H9 (cell line): ENCODE results near the gene TMEM151A. TPM values are rescaled to one million over a fixed set of nuclear protein-coding genes. Genes with fewer than 3 reads are reported as not detected.

ENCODE experiments used
- DNase-seq: peaks from one replicate; pipeline ENCODE4 v3.0.0-alpha.2; 2017
- H2AFZ ChIP-seq: one replicate; pipeline ENCODE4 v1.6.1; 2013; ENCODE audit warnings: mild to moderate bottlenecking, low read length, control low read depth, moderate library complexity
- H2AK5ac ChIP-seq: 2 replicates; pipeline ENCODE4 v1.6.1; 2013; ENCODE audit warnings: low read length, control low read depth, mixed read lengths; ENCODE audit not compliant: insufficient read length
- H2BK120ac ChIP-seq: one replicate; pipeline ENCODE4 v1.6.1; 2013; ENCODE audit warnings: low read depth, mild to moderate bottlenecking, low read length, control low read depth, inconsistent platforms; ENCODE audit not compliant: poor library complexity, severe bottlenecking
- H2BK12ac ChIP-seq: 2 replicates; pipeline ENCODE4 v1.6.1; 2013; ENCODE audit warnings: low read length, control low read depth, mixed read lengths, low read depth; ENCODE audit not compliant: insufficient read length
- H2BK15ac ChIP-seq: 2 replicates; pipeline ENCODE4 v1.6.1; 2013; ENCODE audit warnings: low read depth, low read length, control low read depth
- H2BK20ac ChIP-seq: one replicate; pipeline ENCODE4 v1.6.1; 2013; ENCODE audit warnings: low read depth, mild to moderate bottlenecking, low read length, control low read depth, inconsistent platforms; ENCODE audit not compliant: poor library complexity, severe bottlenecking
- H2BK5ac ChIP-seq: 2 replicates; pipeline ENCODE4 v1.6.1; 2013; ENCODE audit warnings: low read length, control low read depth, mixed read lengths; ENCODE audit not compliant: insufficient read length
- H3K14ac ChIP-seq: 2 replicates; pipeline ENCODE4 v1.6.1; 2013; ENCODE audit warnings: low read length, control low read depth; ENCODE audit not compliant: insufficient read depth
- H3K18ac ChIP-seq: 2 replicates; pipeline ENCODE4 v1.6.1; 2013; ENCODE audit warnings: low read depth, mild to moderate bottlenecking, mixed read lengths, low read length, control low read depth; ENCODE audit not compliant: insufficient read length
- H3K23ac ChIP-seq: 2 replicates; pipeline ENCODE4 v1.6.1; 2013; ENCODE audit warnings: low read length, control low read depth, mixed read lengths, low read depth; ENCODE audit not compliant: insufficient read length
- H3K23me2 ChIP-seq: 2 replicates; pipeline ENCODE4 v1.6.1; 2013; ENCODE audit warnings: low read depth, mild to moderate bottlenecking, mixed read lengths, low read length, control low read depth; ENCODE audit not compliant: insufficient read length, poor library complexity, severe bottlenecking
- H3K27ac ChIP-seq: 2 replicates; pipeline ENCODE4 v1.5.1; 2013; ENCODE audit warnings: low read length, control low read depth, mixed read lengths, low read depth; ENCODE audit not compliant: insufficient read length
- H3K27me3 ChIP-seq: 2 replicates; pipeline ENCODE4 v1.6.1; 2013; ENCODE audit warnings: low read length, control low read depth, inconsistent platforms; ENCODE audit not compliant: insufficient read depth
- H3K4ac ChIP-seq: 2 replicates; pipeline ENCODE4 v1.6.1; 2013; ENCODE audit warnings: low read depth, mild to moderate bottlenecking, control low read depth, inconsistent platforms, low read length, moderate library complexity
- H3K4me1 ChIP-seq: 2 replicates; pipeline ENCODE4 v1.6.1; 2013; ENCODE audit warnings: low read length, control low read depth, inconsistent platforms; ENCODE audit not compliant: insufficient read depth
- H3K4me2 ChIP-seq: 2 replicates; pipeline ENCODE4 v1.6.1; 2013; ENCODE audit warnings: low read length, control low read depth, mixed read lengths; ENCODE audit not compliant: insufficient read length, insufficient read depth
- H3K56ac ChIP-seq: 2 replicates; pipeline ENCODE4 v1.6.1; 2013; ENCODE audit warnings: low read depth, mild to moderate bottlenecking, mixed read lengths, low read length, control low read depth; ENCODE audit not compliant: insufficient read length
- H3K79me1 ChIP-seq: 2 replicates; pipeline ENCODE4 v1.6.1; 2013; ENCODE audit warnings: low read depth, mild to moderate bottlenecking, moderate library complexity, low read length, control low read depth, inconsistent platforms; ENCODE audit not compliant: insufficient read depth, poor library complexity, severe bottlenecking
- H3K79me2 ChIP-seq: 2 replicates; pipeline ENCODE4 v1.6.1; 2013; ENCODE audit warnings: low read length, control low read depth, inconsistent platforms; ENCODE audit not compliant: insufficient read depth
- H3K9ac ChIP-seq: 2 replicates; pipeline ENCODE4 v1.6.1; 2013; ENCODE audit warnings: low read length, control low read depth, mixed read lengths; ENCODE audit not compliant: insufficient read length; ENCODE audit errors: extremely low read depth
- H3K9me3 ChIP-seq: one replicate; pipeline ENCODE4 v1.6.1; 2013; ENCODE audit warnings: low read depth, low read length, inconsistent platforms; ENCODE audit not compliant: control insufficient read depth
- H3T11ph ChIP-seq: one replicate; pipeline ENCODE4 v1.6.1; 2013; ENCODE audit warnings: mild to moderate bottlenecking, low read length, control low read depth, inconsistent platforms
- H4K20me1 ChIP-seq: one replicate; pipeline ENCODE4 v1.6.1; 2013; ENCODE audit not compliant: control insufficient read depth, insufficient read length, insufficient read depth
- H4K5ac ChIP-seq: 2 replicates; pipeline ENCODE4 v1.6.1; 2013; ENCODE audit warnings: low read depth, mild to moderate bottlenecking, mixed read lengths, low read length, control low read depth; ENCODE audit not compliant: insufficient read length
- H4K8ac ChIP-seq: replicated peaks from 2 replicates; pipeline ENCODE4 v1.6.1; 2013; ENCODE audit warnings: low read length, control low read depth, mixed read lengths, low read depth; ENCODE audit not compliant: insufficient read length
- H4K91ac ChIP-seq: 2 replicates; pipeline ENCODE4 v1.6.1; 2013; ENCODE audit warnings: low read depth, mild to moderate bottlenecking, moderate library complexity, mixed read lengths, low read length, control low read depth; ENCODE audit not compliant: insufficient read length
- H3K27ac Mint-ChIP-seq, 3 experiments: 2 replicates in 2 of 3; 3 replicates in 1 of 3; pipeline ENCODE4 v1.8.0; 2020 to 2021; ENCODE audit warnings: mixed read lengths in 3 of 3, mild to moderate bottlenecking in 1 of 3, moderate library complexity in 1 of 3
- H3K27me3 Mint-ChIP-seq: 2 replicates; pipeline ENCODE4 v1.8.0; 2021; ENCODE audit warnings: low read depth, mild to moderate bottlenecking, moderate library complexity, mixed read lengths
- H3K36me3 Mint-ChIP-seq, 3 experiments: 2 replicates in 2 of 3; 3 replicates in 1 of 3; pipeline ENCODE4 v1.8.0; 2020 to 2021; ENCODE audit warnings: low read depth in 3 of 3, mixed read lengths in 3 of 3; ENCODE audit not compliant: insufficient read depth in 1 of 3
- H3K4me1 Mint-ChIP-seq, 2 experiments: 2 replicates each; pipeline ENCODE4 v1.8.0; 2020; ENCODE audit warnings: mixed read lengths in 2 of 2
- H3K4me3 Mint-ChIP-seq, 2 experiments: 2 replicates in 1 of 2; 3 replicates in 1 of 2; pipeline ENCODE4 v1.8.0; 2020 to 2021; ENCODE audit warnings: mild to moderate bottlenecking in 2 of 2, mixed read lengths in 2 of 2, moderate library complexity in 1 of 2
- H3K9me3 Mint-ChIP-seq, 2 experiments: 2 replicates in 1 of 2; 3 replicates in 1 of 2; pipeline ENCODE4 v1.8.0; 2020; ENCODE audit warnings: mild to moderate bottlenecking in 2 of 2, mixed read lengths in 2 of 2, moderate library complexity in 1 of 2
- WGBS: extraction: QIAGEN DNeasy Blood & Tissue Kit; methylation state at CpG from one replicate; pipeline ENCODE4 v1.1.7; 2013; ENCODE audit warnings: missing lambda C conversion rate, low lambda C conversion rate, mixed read lengths; ENCODE audit not compliant: insufficient read length; ENCODE audit errors: extremely low coverage; 5-methylcytosine and 5-hydroxymethylcytosine counted together
- total RNA-seq: library from RNA; stranded (reverse); gene quantifications from 2 replicates; pipeline ENCODE4 v1.2.1, GENCODE V29; 2021
- TF ChIP-seq, protein P1 (sequence below): fragments of 200-600 bp; sonication (generic); conservative IDR thresholded peaks from 3 replicates; pipeline ENCODE4 v1.8.0; 2021; ENCODE audit warnings: antibody characterized with exemption, mild to moderate bottlenecking

The TMEM151A gene
- total RNA-seq, 1 experiment from 2014 or later, result 1.2 TPM

DNA sequence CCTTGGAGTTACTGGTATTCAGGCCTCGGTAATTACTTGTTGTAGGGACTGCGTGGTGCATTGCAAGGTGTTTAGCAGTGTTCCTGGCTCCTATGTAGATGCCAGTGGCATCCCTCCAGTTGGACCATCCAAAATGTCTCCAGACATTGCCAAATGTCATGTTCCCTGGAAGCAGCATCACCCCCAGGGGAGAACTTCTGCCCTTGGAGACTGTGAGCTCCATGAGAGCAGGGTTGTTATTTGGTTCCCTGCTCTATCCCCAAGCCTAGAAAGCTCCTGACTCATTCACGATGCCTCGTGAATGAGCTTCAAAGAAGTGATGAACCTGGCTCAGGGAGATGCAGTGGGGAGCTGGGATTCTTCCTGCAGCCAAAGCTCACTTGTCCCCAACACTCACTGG is 29.9 kb downstream of the TMEM151A start:
- H3K79me2 ChIP-seq, result no peaks in the 10 kb centered on the region
- no peak overlapping the region for H2BK12ac ChIP-seq
- Mint-ChIP-seq H3K27ac (no peak overlapping the region), H3K4me3 (no peak overlapping the region), H3K4me1 (peaks cover 21 to 32% of the 10 kb centered on the region in 2 experiments), H3K9me3 (peaks cover 14 to 20% of the 10 kb centered on the region in 2 experiments), H3K36me3 (peaks cover 8 to 18% (median 16%) of the 10 kb centered on the region in 3 experiments), H3K27me3 (peaks cover 14% of the 10 kb centered on the region)
- H3K18ac ChIP-seq, result no peak overlapping the region
- H4K20me1 ChIP-seq, result no peaks in the 10 kb centered on the region
- H3K14ac ChIP-seq, result no peak overlapping the region
- no peaks in the 10 kb centered on the region for H3K79me1 ChIP-seq
- no peak overlapping the region for H3K9ac ChIP-seq
- H3K9me3 ChIP-seq, result no peaks in the 10 kb centered on the region
- no peak overlapping the region for H4K5ac ChIP-seq
- H4K91ac ChIP-seq, result no peak overlapping the region
- WGBS, result no CpG with 5 or more reads among the region's 4 CpGs
- no peaks in the 10 kb centered on the region for H3K27me3 ChIP-seq
- no peak overlapping the region for H3K23ac ChIP-seq
- no peak overlapping the region for H2BK15ac ChIP-seq
- H3K4me2 ChIP-seq, result no peak overlapping the region
- peaks cover 2% of the 10 kb centered on the region; the same call in 1 of the 2 replicates for H3K4me1 ChIP-seq
- H3K4ac ChIP-seq, result no peak overlapping the region
- H2BK20ac ChIP-seq, result no peak overlapping the region
- no peak overlapping the region for H2BK5ac ChIP-seq
- H2AFZ ChIP-seq, result no peak overlapping the region
- H2BK120ac ChIP-seq, result no peak overlapping the region
- H3K23me2 ChIP-seq, result no peaks in the 10 kb centered on the region
- H3T11ph ChIP-seq, result no peak overlapping the region
- H2AK5ac ChIP-seq, result no peak overlapping the region
- H4K8ac ChIP-seq, result no peak overlapping the region
- no peak overlapping the region for H3K27ac ChIP-seq
- DNase-seq, result no peak
- TF ChIP-seq, protein P1, sequence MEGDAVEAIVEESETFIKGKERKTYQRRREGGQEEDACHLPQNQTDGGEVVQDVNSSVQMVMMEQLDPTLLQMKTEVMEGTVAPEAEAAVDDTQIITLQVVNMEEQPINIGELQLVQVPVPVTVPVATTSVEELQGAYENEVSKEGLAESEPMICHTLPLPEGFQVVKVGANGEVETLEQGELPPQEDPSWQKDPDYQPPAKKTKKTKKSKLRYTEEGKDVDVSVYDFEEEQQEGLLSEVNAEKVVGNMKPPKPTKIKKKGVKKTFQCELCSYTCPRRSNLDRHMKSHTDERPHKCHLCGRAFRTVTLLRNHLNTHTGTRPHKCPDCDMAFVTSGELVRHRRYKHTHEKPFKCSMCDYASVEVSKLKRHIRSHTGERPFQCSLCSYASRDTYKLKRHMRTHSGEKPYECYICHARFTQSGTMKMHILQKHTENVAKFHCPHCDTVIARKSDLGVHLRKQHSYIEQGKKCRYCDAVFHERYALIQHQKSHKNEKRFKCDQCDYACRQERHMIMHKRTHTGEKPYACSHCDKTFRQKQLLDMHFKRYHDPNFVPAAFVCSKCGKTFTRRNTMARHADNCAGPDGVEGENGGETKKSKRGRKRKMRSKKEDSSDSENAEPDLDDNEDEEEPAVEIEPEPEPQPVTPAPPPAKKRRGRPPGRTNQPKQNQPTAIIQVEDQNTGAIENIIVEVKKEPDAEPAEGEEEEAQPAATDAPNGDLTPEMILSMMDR, result no peak
- no peak overlapping the region for H3K56ac ChIP-seq
